Spleen (tissue), 11 donors: ENCODE data around the gene HOXA1. TPM values are rescaled to one million over a fixed set of nuclear protein-coding genes. Genes with fewer than 3 reads are reported as not detected.

Experiments
- DNase-seq: peaks from one replicate; pipeline ENCODE4 v3.0.0-alpha.2; 2020
- H3K27ac ChIP-seq, 8 donors: fragments of 200-600 bp; sonication (generic) in 7 of 8; 1 replicate in 4 of 8; 2 replicates in 4 of 8; pipeline versions ENCODE4 v1.5.0 to v1.8.0; 2016 to 2021; ENCODE audit warnings: inconsistent platforms in 4 of 8, mild to moderate bottlenecking in 4 of 8, moderate library complexity in 1 of 8
- H3K27me3 ChIP-seq, 7 donors: fragments of 200-600 bp; sonication (generic) in 6 of 7; replicated peaks in 1 of 7; 1 replicate in 4 of 7; 2 replicates in 3 of 7; pipeline versions ENCODE4 v1.5.0 to v1.8.0; 2016 to 2021; ENCODE audit warnings: inconsistent platforms in 3 of 7, mild to moderate bottlenecking in 1 of 7
- H3K36me3 ChIP-seq, 6 donors: fragments of 200-600 bp; sonication (generic) in 5 of 6; 1 replicate in 4 of 6; 2 replicates in 2 of 6; pipeline versions ENCODE4 v1.5.0 to v1.8.0; 2016 to 2021; ENCODE audit warnings: inconsistent platforms in 2 of 6
- H3K4me1 ChIP-seq, 6 donors: fragments of 200-600 bp; sonication (generic) in 5 of 6; 1 replicate in 3 of 6; 2 replicates in 3 of 6; pipeline versions ENCODE4 v1.5.0 to v1.8.0; 2016 to 2021; ENCODE audit warnings: inconsistent platforms in 3 of 6
- H3K4me3 ChIP-seq, 8 donors: fragments of 200-600 bp; sonication (generic) in 7 of 8; 1 replicate in 4 of 8; 2 replicates in 4 of 8; pipeline versions ENCODE4 v1.5.0 to v1.8.0; 2016 to 2021; ENCODE audit warnings: inconsistent platforms in 4 of 8, mild to moderate bottlenecking in 4 of 8, moderate library complexity in 2 of 8
- H3K9me3 ChIP-seq, 8 donors: fragments of 200-600 bp; sonication (generic) in 7 of 8; 1 replicate in 4 of 8; 2 replicates in 4 of 8; pipeline versions ENCODE4 v1.5.0 to v1.8.0; 2016 to 2021; ENCODE audit warnings: inconsistent platforms in 4 of 8
- CTCF ChIP-seq, 11 experiments: fragments of 200-600 bp in 7 of 11; fragments of 450-650 bp in 4 of 11; sonication (generic) in 4 of 11; IDR thresholded peaks in 8 of 11; conservative IDR thresholded peaks in 3 of 11; 1 replicate in 7 of 11; 2 replicates in 4 of 11; pipeline versions ENCODE4 v1.4.0 to v1.8.0; 2016 to 2021; ENCODE audit warnings: antibody characterized with exemption in 11 of 11, inconsistent platforms in 4 of 11, mild to moderate bottlenecking in 1 of 11
- POLR2A ChIP-seq, 3 donors: fragments of 450-650 bp; IDR thresholded peaks; one replicate each; pipeline ENCODE4 v1.5.1; 2017; ENCODE audit warnings: antibody characterized with exemption in 3 of 3, mild to moderate bottlenecking in 1 of 3
- POLR2AphosphoS5 ChIP-seq, 3 donors: sonication (generic); formaldehyde crosslinking; IDR thresholded peaks; one replicate each; pipeline ENCODE4 v1.5.1; 2017; ENCODE audit warnings: antibody characterized with exemption in 3 of 3
- WGBS, 5 donors: extraction: QIAGEN DNeasy Blood & Tissue Kit in 3 of 5; methylation state at CpG; one replicate each; pipeline versions ENCODE4 v1.1.5 to v1.1.7; 2013 to 2018; 5-methylcytosine and 5-hydroxymethylcytosine counted together
- intact Hi-C: fragments of 100-400 bp; cut with DNase I; formaldehyde crosslinking; loops from one replicate; pipeline ENCODE4 v1.15.0; 2023; ENCODE audit warnings: low total_unique reads
- polyA plus RNA-seq, 3 donors: library from polyadenylated mRNA; stranded (reverse); fragments of 200-250 nt; gene quantifications; one replicate each; pipeline ENCODE4 v1.2.1, GENCODE V29; 2013
- total RNA-seq, 7 donors: library from RNA; depleted of rRNA in 3 of 7; stranded (reverse); fragments of >200 nt in 3 of 7; fragmentation: NEBNext Ultra II Directional in 4 of 7; extraction: Animal tissue kit (Norgen Biotek cat#: 25700) in 4 of 7; gene quantifications; one replicate each; pipeline versions ENCODE4 v1.1.0 to v1.2.1, GENCODE V29; 2016 to 2021
- donor health status: healthy with polysubstance abuse.
- donor health status: DM: no; HTN: no; CAD: no; lungs with moderate emphysema.
- donor health status: DM: no; HTN: no; CAD: no.
- donor health status: Bipolar disorder and iron deficiency.
- donor health status: healthy.
- donor health status: DM: no; HTN: no; CAD: no.
- donor health status: DM: yes; HTN: yes; CAD: no.

The HOXA1 gene
- total and polyA plus RNA-seq, 10 donors = 0.33 to 4.1 (median 1.5) TPM

DNA sequence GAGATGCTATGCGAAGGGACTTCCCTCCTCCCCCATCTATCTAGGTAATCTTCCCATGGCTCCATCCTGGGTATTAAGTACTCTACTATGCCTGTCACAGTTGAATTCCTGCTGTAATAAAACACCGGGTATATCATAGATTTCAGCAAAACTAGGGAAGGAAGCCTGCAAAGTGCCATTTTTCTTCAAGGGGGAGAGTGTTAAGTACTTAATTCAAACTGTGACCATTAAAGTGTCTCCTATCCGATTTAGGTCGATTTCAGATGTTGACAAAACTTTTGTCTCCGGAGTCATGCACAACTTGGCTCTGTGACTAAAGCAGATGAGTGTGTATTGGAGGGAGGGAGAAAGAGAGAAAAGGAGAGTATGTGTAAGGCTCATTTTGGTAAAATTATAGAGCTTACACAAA is 30.2 kb upstream of the HOXA1 start:
- Histone ChIP-seq H3K36me3 (no peaks in the 10 kb centered on the region), H3K4me1 (peaks cover 0 to 18% (median 0%) of the 10 kb centered on the region in 6 donors), H3K9me3 (no peaks in the 10 kb centered on the region), H3K27me3 (peaks cover 0 to 10% (median 0%) of the 10 kb centered on the region in 7 donors), H3K27ac (no peak overlapping the region), H3K4me3 (no peak overlapping the region)
- intact Hi-C loops = no loop called here
- WGBS, 5 donors = 73 to 80% (median 77%) methylated on average over 5 of the region's 5 CpGs
- DNase-seq = no peak
- TF ChIP-seq POLR2A (IDR thresholded peaks at IDR 0.05) = no peak
- TF ChIP-seq CTCF (IDR thresholded peaks at IDR 0.05 in 8 of 11, conservative IDR thresholded peaks at IDR 0.05 in 3 of 11) = no peak
- no peak for TF ChIP-seq POLR2AphosphoS5 (IDR thresholded peaks at IDR 0.05)

DNA sequence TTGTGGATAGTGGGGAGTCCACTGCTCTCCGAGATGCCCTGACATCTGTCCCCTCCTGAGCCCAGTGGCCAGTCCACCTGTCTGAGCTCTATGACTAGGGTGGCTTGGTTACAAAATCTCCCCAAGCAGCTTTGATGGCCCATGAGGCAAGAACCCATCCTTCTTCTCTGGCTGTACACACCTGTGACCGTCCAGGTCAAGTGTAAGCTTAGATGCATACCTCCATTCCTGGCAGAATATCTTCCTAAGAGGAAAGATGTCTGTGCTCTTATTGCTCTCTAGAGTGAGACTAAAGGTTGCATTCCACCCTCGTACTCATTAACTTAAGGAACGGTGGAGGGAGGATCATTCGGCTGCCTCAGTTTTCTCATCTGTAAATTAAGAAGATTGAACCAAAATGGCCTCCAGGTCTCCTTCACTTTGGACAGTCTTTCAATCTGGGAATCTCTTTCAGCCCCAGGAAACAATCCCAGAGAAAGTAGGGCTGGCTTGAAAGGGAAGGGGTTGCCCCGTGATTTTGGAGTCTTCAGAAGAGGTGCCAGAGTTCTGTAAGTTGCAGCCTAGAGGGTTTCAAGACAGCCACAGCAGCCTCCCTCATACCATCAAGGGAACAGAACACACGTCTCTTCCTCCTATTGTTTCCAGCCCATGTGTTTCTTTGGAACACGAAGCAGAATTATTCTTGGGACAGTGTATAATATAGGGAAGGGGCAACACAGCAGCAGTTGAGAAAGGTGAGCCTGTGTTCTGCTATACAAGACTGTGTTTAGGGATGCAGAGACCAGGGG is 29.3 kb upstream of the HOXA1 start:
- TF ChIP-seq POLR2AphosphoS5 (IDR thresholded peaks at IDR 0.05) (no peak), CTCF (IDR thresholded peaks at IDR 0.05 in 8 of 11, conservative IDR thresholded peaks at IDR 0.05 in 3 of 11) (no peak)
- Histone ChIP-seq H3K27me3 (peaks cover 0 to 10% (median 0%) of the 10 kb centered on the region in 7 donors), H3K4me1 (peaks cover 0 to 26% (median 0%) of the 10 kb centered on the region in 6 donors), H3K4me3 (no peak overlapping the region), H3K27ac (no peak overlapping the region), H3K36me3 (no peaks in the 10 kb centered on the region), H3K9me3 (no peaks in the 10 kb centered on the region)
- intact Hi-C loops = no loop called here
- WGBS, 5 donors = 79 to 88% (median 86%) methylated on average over 8 of the region's 8 CpGs
- DNase-seq = no peak

GRCh38 chr7:27124096-27124901 is 28.5 kb upstream of the HOXA1 start:
- H3K36me3 ChIP-seq = no peaks in the 10 kb centered on the region
- intact Hi-C loops = no loop called here
- peaks cover 0 to 24% (median 6%) of the 10 kb centered on the region in 6 donors for H3K4me1 ChIP-seq
- DNase-seq = no peak
- H3K27me3 ChIP-seq = peaks cover 0 to 10% (median 0%) of the 10 kb centered on the region in 7 donors
- H3K27ac ChIP-seq = no peak overlapping the region
- 90 to 96% (median 92%) methylated on average over 43 of the region's 43 CpGs for WGBS, 5 donors
- TF ChIP-seq CTCF (IDR thresholded peaks at IDR 0.05 in 8 of 11, conservative IDR thresholded peaks at IDR 0.05 in 3 of 11) = no peak
- TF ChIP-seq POLR2AphosphoS5 (IDR thresholded peaks at IDR 0.05) = no peak
- no peak for TF ChIP-seq POLR2A (IDR thresholded peaks at IDR 0.05)
- H3K9me3 ChIP-seq = no peaks in the 10 kb centered on the region
- no peak overlapping the region for H3K4me3 ChIP-seq
